Hematopoietic multipotent progenitor cell treated with erythropoietin and hydrocortisone succinate and interleukin-3 and kit ligand, for 17 days (in vitro differentiated cells): ENCODE data around the gene IMPACT.

Experiments
- DNase-seq: peaks from one replicate; pipeline ENCODE4 v3.0.0-alpha.2; 2015; ENCODE audit warnings: low spot score

Gene IMPACT

GRCh38 chr18:24426398-24427294, at the start of gene IMPACT:
TSS of gene IMPACT (plus strand) at chr18:24426670. CDS start at chr18:24426757, 87 bp downstream.
- peak; percentile 60 for DNase-seq

- DNase-seq: no peak
These were observed 47.9 kb upstream of the IMPACT start for GRCh38 chr18:24378598-24378997.

GRCh38 chr18:24380163-24380747, 46.2 kb upstream of the IMPACT start:
- DNase-seq: no peak

- DNase-seq: no peak
These were observed 45.3 kb upstream of the IMPACT start for GRCh38 chr18:24381126-24381525.

- no peak for DNase-seq
These were observed 39.8 kb upstream of the IMPACT start for GRCh38 chr18:24386681-24387080.

GRCh38 chr18:24388957-24389356, 37.5 kb upstream of the IMPACT start:
- no peak for DNase-seq

GRCh38 chr18:24395049-24395795, 31.2 kb upstream of the IMPACT start:
- DNase-seq: peak; percentile 15

GRCh38 chr18:24396082-24396633, 30.3 kb upstream of the IMPACT start:
- DNase-seq: no peak

GRCh38 chr18:24397131-24397693, 29.3 kb upstream of the IMPACT start:
- no peak for DNase-seq

GRCh38 chr18:24397694-24398368, 28.6 kb upstream of the IMPACT start, which contains the start of gene OSBPL1A:
TSS of gene OSBPL1A (minus strand) at chr18:24397824. CDS start at chr18:24377533, 20,291 bp downstream.
- DNase-seq: peak; percentile 59

GRCh38 chr18:24398540-24398939, 27.9 kb upstream of the IMPACT start:
- no peak for DNase-seq

- no peak for DNase-seq
These were observed 25.9 kb upstream of the IMPACT start for GRCh38 chr18:24400587-24400986.

GRCh38 chr18:24402209-24402785, 24.2 kb upstream of the IMPACT start:
- no peak for DNase-seq

GRCh38 chr18:24403076-24403475, 23.4 kb upstream of the IMPACT start:
- no peak for DNase-seq

- no peak for DNase-seq
These were observed 21.9 kb upstream of the IMPACT start for GRCh38 chr18:24404591-24404990.

- DNase-seq: no peak
These were observed 18.0 kb upstream of the IMPACT start for GRCh38 chr18:24408496-24408895.

- no peak for DNase-seq
These were observed 13.3 kb upstream of the IMPACT start for GRCh38 chr18:24413148-24413547.

- DNase-seq: no peak
These were observed 12.0 kb upstream of the IMPACT start for GRCh38 chr18:24414349-24415003.

GRCh38 chr18:24417480-24417879, 9.0 kb upstream of the IMPACT start:
- no peak for DNase-seq

- DNase-seq: no peak
These were observed 5.9 kb upstream of the IMPACT start for GRCh38 chr18:24420551-24420950.
